HG03521 (cell line): ENCODE results near the gene SYNDIG1.

Experiments used
- ATAC-seq: cut with Tn5 transposase; IDR thresholded peaks from one replicate; pipeline ENCODE4 v1.9.1; 2021; ENCODE audit warnings: mild to moderate bottlenecking, moderate library complexity; ENCODE audit not compliant: unreplicated experiment

Gene SYNDIG1

DNA sequence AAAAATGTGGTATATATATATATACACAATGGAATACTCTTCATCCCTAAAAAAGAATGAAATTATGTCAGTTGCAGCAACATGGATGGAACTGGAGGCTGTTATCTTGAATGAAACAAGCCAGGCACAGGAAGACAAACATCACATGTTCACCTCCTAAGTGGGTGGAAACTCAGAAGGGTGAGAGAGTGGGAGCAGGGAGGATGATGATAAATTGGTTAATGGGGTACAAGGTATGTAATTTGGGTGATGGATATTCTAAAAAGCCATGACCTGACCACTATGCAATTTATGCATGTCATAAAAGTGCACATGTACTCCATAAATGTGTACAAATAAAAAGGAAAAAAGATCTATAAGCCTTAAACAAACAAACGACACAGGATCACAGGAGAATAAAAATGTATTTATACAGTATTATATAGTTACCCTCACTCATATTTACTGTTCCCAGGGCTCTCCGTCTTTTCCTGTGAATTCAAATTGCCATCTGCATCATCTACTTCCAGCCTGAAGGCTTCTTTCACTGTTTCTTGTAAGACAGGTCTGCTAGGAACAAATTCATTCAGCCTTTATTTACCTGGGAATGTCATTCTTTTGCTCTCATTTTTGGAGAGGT is 89.8 kb downstream of the SYNDIG1 start:
- no peak for ATAC-seq

DNA sequence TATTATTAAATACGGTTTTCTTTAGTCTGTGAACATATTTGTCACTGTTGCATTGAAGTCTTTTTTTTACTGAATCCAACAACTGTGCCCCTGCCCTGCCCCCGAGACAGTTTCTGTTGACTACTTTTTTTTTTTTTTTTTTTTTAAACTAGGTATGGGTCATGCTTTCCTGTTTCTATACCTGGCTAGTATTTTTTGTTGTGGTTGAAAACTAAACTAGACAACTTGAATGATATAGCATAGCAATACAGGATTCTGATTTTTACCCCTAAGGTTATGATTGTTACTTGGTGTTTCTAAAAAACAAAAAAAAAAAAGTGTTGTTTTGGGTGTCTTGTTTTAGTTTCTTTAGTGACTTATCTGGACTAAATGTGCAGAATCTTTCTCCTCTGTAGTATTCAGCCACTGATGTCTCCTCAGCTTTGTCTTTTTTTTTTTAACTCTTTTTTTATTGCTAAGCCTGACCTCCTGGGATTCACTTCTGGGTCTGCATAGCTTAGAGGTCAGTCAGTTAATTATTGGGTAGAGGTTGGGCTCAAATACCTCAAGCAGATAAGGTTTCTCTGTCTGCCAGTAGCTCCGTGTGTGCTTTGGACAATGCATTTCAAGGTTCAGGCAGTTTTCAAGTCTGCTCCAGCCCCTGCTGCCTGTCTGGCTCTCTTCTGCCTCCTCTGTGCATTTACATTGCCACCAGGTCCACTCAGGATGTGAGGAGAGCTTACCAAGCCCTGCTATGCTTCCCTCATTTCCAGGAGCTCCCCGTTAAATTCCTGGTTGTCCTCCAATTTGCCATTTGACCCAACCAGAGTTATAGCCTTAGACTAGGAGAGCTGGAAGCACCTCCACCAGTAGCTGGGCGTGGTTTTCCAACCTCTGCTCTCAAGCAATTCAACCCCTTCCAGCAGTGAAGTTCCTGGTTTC is 91.4 kb downstream of the SYNDIG1 start:
- no peak for ATAC-seq

DNA sequence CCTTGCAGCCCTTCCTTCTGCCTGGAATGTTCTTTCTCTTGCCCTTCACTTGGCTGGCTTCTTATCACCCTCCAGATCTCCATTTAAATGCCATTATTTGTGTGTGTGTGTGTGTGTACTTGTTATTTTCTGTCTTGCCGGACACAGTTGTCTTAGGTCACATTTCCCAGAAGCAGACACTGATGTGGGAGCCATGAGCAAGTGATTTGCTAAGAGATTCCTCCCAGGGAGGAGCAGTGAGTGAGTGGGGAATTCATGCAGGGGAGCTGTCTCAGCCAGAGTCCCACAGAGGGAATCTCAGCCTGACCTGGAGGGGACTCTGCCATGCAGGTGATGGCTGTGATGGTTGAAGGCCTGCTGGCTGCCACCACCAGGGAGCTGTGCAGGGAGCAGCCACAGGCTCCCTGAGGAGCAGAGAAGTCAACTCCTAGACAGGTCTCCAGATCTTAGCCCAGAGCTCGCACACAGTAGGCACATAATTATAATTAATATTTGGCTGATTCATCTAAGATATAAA is 96.5 kb downstream of the SYNDIG1 start:
- ATAC-seq: no peak

GRCh38 chr20:24566656-24567055 is 97.2 kb downstream of the SYNDIG1 start:
- ATAC-seq: no peak

DNA sequence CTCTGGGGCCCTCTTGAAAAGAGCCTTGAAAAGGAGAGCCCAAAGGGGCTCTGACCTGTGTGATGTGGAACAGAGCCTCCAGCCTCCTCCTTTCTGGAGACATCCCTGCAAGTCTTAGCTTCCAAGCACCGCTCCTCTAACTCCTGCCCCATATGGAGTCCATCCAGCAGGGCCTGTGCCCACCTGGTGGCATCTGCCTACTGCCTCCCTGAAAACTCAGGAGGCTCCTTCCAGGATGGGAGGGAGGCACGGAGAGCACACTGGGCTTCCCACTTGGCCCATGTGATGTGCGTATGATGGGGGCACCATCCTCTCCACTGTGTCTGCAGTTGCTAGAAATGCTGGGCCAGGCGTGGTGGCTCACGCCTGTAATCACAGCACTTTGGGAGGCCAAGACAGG is 98.1 kb downstream of the SYNDIG1 start:
- ATAC-seq: no peak

DNA sequence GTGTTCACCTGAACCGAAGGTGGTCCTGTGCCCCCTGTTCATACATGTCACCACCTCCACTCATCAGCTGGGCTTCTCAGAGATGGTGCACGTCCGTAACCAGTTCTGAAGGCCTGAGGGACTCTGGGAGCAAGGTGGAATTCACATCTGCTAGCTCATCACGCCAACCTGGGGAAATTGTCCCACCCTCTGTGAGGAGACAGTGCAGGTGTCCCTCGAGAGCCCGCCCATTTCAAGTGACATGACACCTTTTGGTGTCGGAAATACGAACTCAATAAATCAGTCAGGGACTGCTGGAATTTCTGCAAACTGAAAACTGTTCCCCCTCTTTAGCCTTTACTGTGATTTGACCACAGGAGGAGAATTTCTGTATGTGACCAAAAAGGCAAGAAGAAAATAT is 99.4 kb downstream of the SYNDIG1 start:
- ATAC-seq: no peak

DNA sequence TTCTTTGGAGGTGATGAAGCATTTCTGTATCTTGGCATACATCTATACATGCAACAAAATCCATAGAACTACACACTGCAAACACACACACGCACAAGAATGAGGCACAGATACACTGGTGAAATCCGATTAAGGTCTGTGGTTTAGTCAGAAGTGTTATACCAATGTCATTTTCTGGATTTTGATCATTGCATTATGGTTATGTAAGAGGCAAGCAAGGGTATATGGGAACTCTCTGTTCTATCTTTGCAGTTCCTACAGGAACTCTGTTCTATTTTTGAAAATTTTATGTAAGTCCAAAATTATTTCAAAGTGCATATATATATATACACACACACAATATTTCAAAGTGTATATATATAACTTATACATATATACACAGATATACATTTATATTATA is 101.7 kb downstream of the SYNDIG1 start:
- ATAC-seq: no peak

GRCh38 chr20:24572140-24572539 is 102.7 kb downstream of the SYNDIG1 start:
- no peak for ATAC-seq

DNA sequence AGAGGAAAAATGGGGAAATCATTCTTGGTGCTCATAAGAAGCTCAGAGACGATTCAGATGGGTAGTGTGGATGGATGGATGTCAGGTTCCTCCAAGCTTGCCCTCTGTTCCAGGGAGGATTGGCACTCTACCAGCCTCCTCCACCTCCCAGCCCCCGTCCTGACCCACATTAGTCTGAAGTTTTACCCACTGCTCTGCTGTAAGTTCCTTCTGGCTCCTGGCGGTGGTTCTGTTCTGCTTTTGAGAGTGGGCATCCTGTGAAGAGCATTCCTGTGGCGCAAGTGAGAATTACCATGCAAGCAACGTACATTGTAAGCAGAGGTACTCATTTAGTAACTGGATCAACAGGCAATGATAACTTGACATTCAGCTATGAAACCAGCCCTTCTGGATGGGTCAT is 103.4 kb downstream of the SYNDIG1 start:
- no peak for ATAC-seq

- ATAC-seq: no peak
Measured at GRCh38 chr20:24573557-24573956, 104.1 kb downstream of the SYNDIG1 start.

DNA sequence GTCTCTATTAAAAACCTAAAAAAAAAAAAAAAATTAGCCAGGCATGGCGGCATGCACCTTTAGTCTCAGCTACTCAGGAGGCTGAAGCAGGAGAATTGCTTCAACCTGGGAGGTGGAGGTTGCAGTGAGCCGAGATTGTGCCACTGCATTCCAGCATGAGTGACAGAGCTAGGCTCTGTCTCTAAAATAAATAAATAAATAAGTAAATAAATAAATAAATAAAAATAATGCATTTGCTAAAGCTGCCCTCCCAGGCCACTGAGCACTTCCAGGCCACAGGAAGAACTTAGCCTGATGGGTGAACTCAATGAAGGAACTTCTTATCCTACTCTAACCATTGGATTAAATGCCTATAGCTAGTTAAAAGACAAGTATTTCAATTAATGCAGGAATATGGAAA is 104.9 kb downstream of the SYNDIG1 start:
- ATAC-seq: no peak

DNA sequence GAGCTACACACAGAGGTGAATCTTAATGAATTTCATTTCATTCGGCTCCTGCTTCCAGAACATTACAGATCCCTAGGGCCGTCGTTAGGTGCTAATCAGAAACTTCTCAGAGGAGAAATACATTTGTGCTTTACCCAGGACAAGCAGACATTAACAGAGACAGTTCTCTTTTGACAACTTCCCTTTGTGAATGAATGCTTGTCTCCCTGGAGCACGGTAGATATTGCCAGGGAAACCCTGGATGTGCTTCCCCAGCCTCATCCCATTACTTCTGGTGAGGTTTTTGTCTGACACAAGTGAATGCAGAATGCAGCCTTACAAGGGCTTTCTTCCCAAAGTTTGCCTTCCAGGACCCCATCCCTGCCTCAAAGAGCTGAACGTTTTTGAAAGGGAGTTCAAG is 105.4 kb downstream of the SYNDIG1 start:
- no peak for ATAC-seq

- no peak for ATAC-seq
Measured at GRCh38 chr20:24575811-24576210, 106.4 kb downstream of the SYNDIG1 start.

GRCh38 chr20:24576447-24576846 is 107.0 kb downstream of the SYNDIG1 start:
- no peak for ATAC-seq

- no peak for ATAC-seq
Measured at GRCh38 chr20:24577271-24577909, 108.0 kb downstream of the SYNDIG1 start.

DNA sequence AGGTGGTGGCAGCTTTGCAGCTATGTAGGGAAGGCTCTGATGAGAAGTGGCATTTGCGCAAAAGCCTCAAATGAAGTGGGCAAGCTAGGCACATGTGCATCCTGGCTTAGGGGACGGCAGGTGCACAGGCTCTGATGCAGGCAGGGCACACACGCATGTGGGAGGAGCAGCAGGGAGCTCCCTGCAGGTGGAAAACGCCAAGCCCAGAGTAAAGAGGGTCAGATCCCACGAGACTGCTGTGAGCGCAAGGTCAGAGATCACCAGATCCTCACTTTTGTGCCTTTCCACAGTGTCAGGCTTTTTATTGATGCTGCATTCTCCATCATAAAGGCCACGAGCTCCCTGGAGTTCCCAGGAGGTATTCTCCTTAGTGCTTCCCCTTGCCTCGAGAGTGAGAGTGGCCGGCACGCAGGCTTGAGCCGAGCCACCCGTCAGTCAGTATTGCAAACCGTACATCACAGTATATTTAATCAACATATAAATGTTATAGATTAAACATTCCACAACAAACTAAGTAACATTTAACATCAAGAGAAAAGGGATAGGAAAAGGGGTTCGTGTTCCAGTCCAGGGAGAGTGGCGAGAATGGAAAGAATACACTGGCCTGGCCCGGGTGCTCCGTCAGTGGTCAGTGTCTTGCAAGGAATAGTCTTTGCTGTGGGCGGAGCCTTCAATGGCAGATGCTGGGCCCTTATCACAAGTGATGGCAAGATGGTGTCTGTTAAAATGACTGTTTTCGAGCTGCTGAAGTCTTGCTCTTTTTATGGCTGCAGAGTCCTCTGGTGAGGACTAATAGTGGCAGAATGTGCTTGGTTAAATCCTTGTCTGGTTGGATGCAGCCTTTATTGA is 109.4 kb downstream of the SYNDIG1 start:
- no peak for ATAC-seq

- no peak for ATAC-seq
Measured at GRCh38 chr20:24579475-24579874, 110.0 kb downstream of the SYNDIG1 start.

DNA sequence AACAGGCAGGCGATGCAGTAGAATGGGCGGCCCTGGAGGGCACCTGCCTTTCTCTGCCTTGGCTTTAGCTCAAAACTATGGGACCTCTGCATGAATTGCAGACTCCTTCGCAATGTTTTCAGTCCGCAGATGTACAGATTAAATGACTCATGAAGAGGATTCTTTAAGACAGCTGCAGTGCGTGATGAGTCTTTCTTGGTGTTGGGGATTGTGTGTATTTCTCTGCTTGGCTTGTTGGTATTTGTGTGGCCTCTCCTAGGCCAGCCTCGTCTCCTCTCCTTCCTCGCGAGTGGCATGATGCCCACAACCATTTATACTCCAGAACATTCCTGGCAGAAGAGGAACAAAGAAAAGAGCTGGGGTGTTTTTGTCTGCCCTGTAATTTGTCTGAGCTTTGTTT is 110.6 kb downstream of the SYNDIG1 start:
- ATAC-seq: no peak

GRCh38 chr20:24580855-24581254 is 111.4 kb downstream of the SYNDIG1 start:
- ATAC-seq: no peak

DNA sequence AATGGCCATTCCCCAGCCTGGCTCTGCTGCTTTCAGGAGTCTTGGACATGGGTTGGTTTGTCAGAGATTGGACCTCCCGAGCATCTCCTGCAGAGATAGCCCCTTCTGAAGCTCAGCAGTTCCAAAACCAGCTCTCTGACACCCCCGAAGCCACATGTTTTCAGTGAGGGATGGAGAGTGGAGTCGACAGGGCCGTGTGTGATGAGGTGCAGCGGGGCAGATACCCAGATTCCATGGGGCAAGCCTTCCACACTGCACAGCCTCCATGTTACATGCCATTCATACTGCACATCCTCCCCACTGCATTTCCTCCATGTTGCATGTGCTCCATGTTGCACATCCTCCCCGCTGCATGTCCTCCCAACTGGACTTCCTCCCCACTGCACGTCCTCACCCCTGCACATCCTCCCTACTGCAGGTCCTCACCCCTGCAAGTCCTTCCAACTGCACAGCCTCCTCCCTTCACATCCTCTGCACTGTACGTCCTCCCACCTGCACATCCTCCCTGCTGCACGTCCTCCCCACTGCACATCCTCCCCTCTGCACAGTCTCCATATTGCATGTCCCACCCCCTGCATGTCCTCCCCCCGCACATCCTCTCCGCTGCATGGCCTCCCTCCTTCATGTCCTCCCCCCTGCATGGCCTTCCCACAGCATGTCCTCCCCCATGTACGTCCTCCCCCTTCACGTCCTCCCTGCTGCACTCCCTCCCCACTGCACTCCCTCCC is 112.2 kb downstream of the SYNDIG1 start:
- ATAC-seq: no peak
